Measurements from ENCODE around the gene ADAMTSL4. TPM values are rescaled to one million over a fixed set of nuclear protein-coding genes. Genes with fewer than 3 reads are reported as not detected.
A peak's percentile ranks its signal among the peaks of the same experiment; 100 is the strongest.

ADAMTSL4 gene
- total and polyA plus RNA-seq, 2 donors (not counting 3 experiments of a cell fraction or from before 2014, with no cell fraction given) = 0.73 to 1.0 TPM

DNA sequence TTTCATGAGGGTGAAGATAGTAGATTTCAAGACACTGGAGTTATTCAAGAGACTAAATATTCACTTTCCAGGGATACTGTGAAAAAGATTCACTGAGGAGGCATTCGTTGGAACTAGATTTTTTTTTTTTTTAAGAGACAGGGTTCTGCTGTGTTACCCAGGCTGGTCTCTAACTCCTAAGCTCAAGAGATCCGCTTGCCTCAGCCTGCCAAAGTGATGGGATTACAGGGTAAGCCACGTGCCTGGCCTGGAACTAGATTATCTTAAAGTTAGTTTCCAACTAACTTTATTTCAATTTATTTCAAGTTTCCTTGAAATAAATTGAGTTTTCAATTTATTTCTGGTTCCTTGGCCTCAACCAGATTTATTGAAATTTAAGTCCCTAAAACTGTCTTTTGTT, 54.5 kb downstream of the ADAMTSL4 start:
- ChIA-PET CTCF (interaction anchor here (1.2 to 2.8 kb wide), 3 partner anchors 10 to 43 kb away, joined by 3 to 20 read pairs (median 13); partner anchors contain the start of gene MCL1), POLR2A (interaction anchor here (0.9 to 1.9 kb wide), 2 partner anchors 24 kb away, joined by 3 to 13 read pairs; partner anchors contain the start of gene MCL1)
- Histone ChIP-seq H3K4me2 (ENCODE audit: insufficient read depth, low read length) (peak overlapping the region; percentile 43), H3K27me3 (ENCODE audit: control insufficient read depth in 2 of 2, insufficient read depth in 2 of 2, low read length in 2 of 2) (no peaks in the 10 kb centered on the region), H4K20me1 (replicated peaks; ENCODE audit: control insufficient read depth, extremely low read depth, insufficient read depth, low read length) (no peaks in the 10 kb centered on the region), H3K9me3 (replicated peaks; ENCODE audit: control insufficient read depth, insufficient read depth, low read length) (no peaks in the 10 kb centered on the region), H3K9me1 (replicated peaks; ENCODE audit: control insufficient read depth, extremely low read depth, insufficient read depth, low read length) (no peaks in the 10 kb centered on the region), H3K4me3 (replicated peaks in 1 of 3; ENCODE audit: insufficient read depth in 1 of 3, low read depth in 1 of 3, low read length in 3 of 3) (no peak overlapping the region), H3K79me2 (ENCODE audit: control insufficient read depth, insufficient read depth, low read length) (no peaks in the 10 kb centered on the region), H3K4me1 (ENCODE audit: control insufficient read depth, extremely low read depth, insufficient read depth, low read length) (peaks cover 17% of the 10 kb centered on the region), H3K9ac (replicated peaks; ENCODE audit: extremely low read depth, insufficient read depth, low read length) (peak overlapping the region; percentile 85), H2AFZ (ENCODE audit: low read depth, low read length) (no peak overlapping the region), H3K27ac (ENCODE audit: insufficient read depth, low read depth, low read length) (peak overlapping the region; percentile 100), H3K36me3 (ENCODE audit: control insufficient read depth in 2 of 2, extremely low read depth in 1 of 2, insufficient read depth in 2 of 2, low read length in 2 of 2) (no peaks in the 10 kb centered on the region)
- DNase-seq (ENCODE audit: low read depth, low spot score) (no peak), FAIRE-seq (no peak)
- dilution Hi-C loops (cut with MboI; ENCODE audit: extremely low pct_ligation_motif_present, low sequenced_read_pairs) (no loop called here), intact Hi-C loops (cut with micrococcal nuclease) (loop anchor here (1.0 kb wide), 2 partner anchors 10 to 24 kb away; partner anchors contain the start of gene MCL1)
- TF ChIP-seq EZH2 (IDR thresholded peaks at IDR 0.05; ENCODE audit: borderline replicate concordance, low read depth, low read length, severe bottlenecking) (no peak), FOS (IDR thresholded peaks at IDR 0.05; ENCODE audit: borderline replicate concordance, insufficient read depth, low read length) (no peak), JUN (IDR thresholded peaks at IDR 0.05; ENCODE audit: borderline replicate concordance, insufficient read depth, insufficient read length, low read depth) (no peak), MYC (IDR thresholded peaks at IDR 0.05; ENCODE audit: low read depth, low read length) (no peak)
- BruUV-seq (replicated peaks) = no TSS peak

DNA sequence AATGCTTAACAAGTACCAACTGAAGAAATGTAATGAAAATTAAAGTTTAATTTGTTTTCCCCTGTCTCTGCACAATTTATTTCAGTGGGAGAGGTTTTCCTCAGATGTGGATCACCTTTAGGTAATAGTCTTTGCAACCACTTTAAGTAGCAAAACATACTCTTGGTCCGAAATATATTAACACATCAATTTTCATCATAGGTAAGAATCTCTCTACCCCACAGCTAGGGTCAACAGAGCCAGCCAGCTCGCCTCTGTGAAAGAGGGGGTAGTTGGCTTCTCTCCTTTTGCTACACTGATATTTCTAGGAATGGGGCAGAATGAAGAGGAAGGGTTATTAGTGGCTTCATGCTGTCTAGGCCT, 55.0 kb downstream of the ADAMTSL4 start:
- Histone ChIP-seq H3K9me1 (replicated peaks; ENCODE audit: control insufficient read depth, extremely low read depth, insufficient read depth, low read length) (no peaks in the 10 kb centered on the region), H3K4me2 (ENCODE audit: insufficient read depth, low read length) (peak overlapping the region; percentile 43), H3K36me3 (ENCODE audit: control insufficient read depth in 2 of 2, extremely low read depth in 1 of 2, insufficient read depth in 2 of 2, low read length in 2 of 2) (no peaks in the 10 kb centered on the region), H3K27ac (ENCODE audit: insufficient read depth, low read depth, low read length) (peak overlapping the region; percentile 100), H4K20me1 (replicated peaks; ENCODE audit: control insufficient read depth, extremely low read depth, insufficient read depth, low read length) (no peaks in the 10 kb centered on the region), H3K9me3 (replicated peaks; ENCODE audit: control insufficient read depth, insufficient read depth, low read length) (no peaks in the 10 kb centered on the region), H3K27me3 (ENCODE audit: control insufficient read depth in 2 of 2, insufficient read depth in 2 of 2, low read length in 2 of 2) (no peaks in the 10 kb centered on the region), H3K9ac (replicated peaks; ENCODE audit: extremely low read depth, insufficient read depth, low read length) (peak overlapping the region; percentile 85), H3K79me2 (ENCODE audit: control insufficient read depth, insufficient read depth, low read length) (no peaks in the 10 kb centered on the region), H3K4me3 (replicated peaks in 1 of 3; ENCODE audit: insufficient read depth in 1 of 3, low read depth in 1 of 3, low read length in 3 of 3) (no peak overlapping the region), H2AFZ (ENCODE audit: low read depth, low read length) (no peak overlapping the region), H3K4me1 (ENCODE audit: control insufficient read depth, extremely low read depth, insufficient read depth, low read length) (peaks cover 17% of the 10 kb centered on the region)
- DNase-seq (ENCODE audit: low read depth, low spot score) (no peak), FAIRE-seq (no peak)
- CTCF ChIA-PET = interaction anchor here (1.3 to 2.8 kb wide), 3 partner anchors 17 to 44 kb away, joined by 8 to 20 read pairs (median 13); partner anchors contain the start of gene MCL1
- BruUV-seq (replicated peaks) = TSS peak; percentile 98
- dilution Hi-C loops (cut with MboI; ENCODE audit: extremely low pct_ligation_motif_present, low sequenced_read_pairs) = no loop called here
- TF ChIP-seq POLR2AphosphoS5 (IDR thresholded peaks at IDR 0.05; ENCODE audit: insufficient read depth, low read depth, low read length) (no peak), POLR2A (IDR thresholded peaks at IDR 0.05; ENCODE audit: low read depth, low read length) (no peak), EZH2 (IDR thresholded peaks at IDR 0.05; ENCODE audit: borderline replicate concordance, low read depth, low read length, severe bottlenecking) (no peak), FOS (IDR thresholded peaks at IDR 0.05; ENCODE audit: borderline replicate concordance, insufficient read depth, low read length) (no peak), JUN (IDR thresholded peaks at IDR 0.05; ENCODE audit: borderline replicate concordance, insufficient read depth, insufficient read length, low read depth) (no peak), MYC (IDR thresholded peaks at IDR 0.05; ENCODE audit: low read depth, low read length) (no peak), GATA2 (IDR thresholded peaks at IDR 0.05; ENCODE audit: insufficient read depth, insufficient read length, low read depth, low read length) (no peak)
- TF ChIP-seq, protein P1, sequence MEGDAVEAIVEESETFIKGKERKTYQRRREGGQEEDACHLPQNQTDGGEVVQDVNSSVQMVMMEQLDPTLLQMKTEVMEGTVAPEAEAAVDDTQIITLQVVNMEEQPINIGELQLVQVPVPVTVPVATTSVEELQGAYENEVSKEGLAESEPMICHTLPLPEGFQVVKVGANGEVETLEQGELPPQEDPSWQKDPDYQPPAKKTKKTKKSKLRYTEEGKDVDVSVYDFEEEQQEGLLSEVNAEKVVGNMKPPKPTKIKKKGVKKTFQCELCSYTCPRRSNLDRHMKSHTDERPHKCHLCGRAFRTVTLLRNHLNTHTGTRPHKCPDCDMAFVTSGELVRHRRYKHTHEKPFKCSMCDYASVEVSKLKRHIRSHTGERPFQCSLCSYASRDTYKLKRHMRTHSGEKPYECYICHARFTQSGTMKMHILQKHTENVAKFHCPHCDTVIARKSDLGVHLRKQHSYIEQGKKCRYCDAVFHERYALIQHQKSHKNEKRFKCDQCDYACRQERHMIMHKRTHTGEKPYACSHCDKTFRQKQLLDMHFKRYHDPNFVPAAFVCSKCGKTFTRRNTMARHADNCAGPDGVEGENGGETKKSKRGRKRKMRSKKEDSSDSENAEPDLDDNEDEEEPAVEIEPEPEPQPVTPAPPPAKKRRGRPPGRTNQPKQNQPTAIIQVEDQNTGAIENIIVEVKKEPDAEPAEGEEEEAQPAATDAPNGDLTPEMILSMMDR (IDR thresholded peaks at IDR 0.05; ENCODE audit: extremely low read depth in 1 of 2, insufficient read depth in 1 of 2, low read depth in 1 of 2, low read length in 2 of 2) = no peak
- TF ChIP-seq, protein P2, sequence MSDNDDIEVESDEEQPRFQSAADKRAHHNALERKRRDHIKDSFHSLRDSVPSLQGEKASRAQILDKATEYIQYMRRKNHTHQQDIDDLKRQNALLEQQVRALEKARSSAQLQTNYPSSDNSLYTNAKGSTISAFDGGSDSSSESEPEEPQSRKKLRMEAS (IDR thresholded peaks at IDR 0.05; ENCODE audit: insufficient read depth, insufficient read length) = no peak
- intact Hi-C loops (cut with micrococcal nuclease) = loop anchor here (1.0 kb wide), 2 partner anchors 9 to 25 kb away; partner anchors contain the start of gene MCL1
- POLR2A ChIA-PET = interaction anchor here (1.9 kb wide), 1 partner anchor 25 kb away, joined by 13 read pairs; the partner anchor contains the start of gene MCL1
